ENCODE results near the gene ARL5A. TPM values are rescaled to one million over a fixed set of nuclear protein-coding genes. Genes with fewer than 3 reads are reported as not detected.
A peak's percentile ranks its signal among the peaks of the same experiment; 100 is the strongest.

The ARL5A gene
- total and polyA plus RNA-seq, 9 of the 15 experiments (the other 6 are each of a cell fraction or from before 2014, with no cell fraction given): 16.3 to 117 (median 88.4) TPM

GRCh38 chr2:151782378-151783132 is 45.7 kb downstream of the ARL5A start (continued):
- TF ChIP-seq GMEB1 (CRISPR knock-in tag; IDR thresholded peaks at IDR 0.05) (0 out of 2 replicates have a peak, but pooled peaks have one; percentile 8), WHSC1 (IDR thresholded peaks at IDR 0.05; ENCODE audit: low read length) (no peak), GATAD2A (IDR thresholded peaks at IDR 0.05) (no peak), NFE2 (IDR thresholded peaks at IDR 0.05; ENCODE audit: low read depth) (peak; percentile 47), ZNF57 (CRISPR knock-in tag; IDR thresholded peaks at IDR 0.05) (no peak), NBN (IDR thresholded peaks at IDR 0.05; ENCODE audit: low read depth) (peak; percentile 74; the same call in 1 of the 2 replicates), CAMTA2 (CRISPR knock-in tag; conservative IDR thresholded peaks at IDR 0.05) (no peak), PRMT5 (CRISPR knock-in tag; IDR thresholded peaks at IDR 0.05) (no peak), ZNF589 (CRISPR knock-in tag; IDR thresholded peaks at IDR 0.05; ENCODE audit: low read depth) (peak; percentile 89), POLR2AphosphoS5 (IDR thresholded peaks at IDR 0.05; ENCODE audit: control insufficient read depth, insufficient read depth, low read depth, low read length) (peak; percentile 94), CBFB (CRISPR knock-in tag; IDR thresholded peaks at IDR 0.05) (peak; percentile 96), FOSL1 (tag; conservative IDR thresholded peaks at IDR 0.05) (peak; percentile 62), ZC3H4 (CRISPR knock-in tag; IDR thresholded peaks at IDR 0.05; ENCODE audit: borderline replicate concordance) (no peak), SMARCC2 (IDR thresholded peaks at IDR 0.05; ENCODE audit: low read depth) (peak; percentile 74), LCOR (CRISPR knock-in tag; IDR thresholded peaks at IDR 0.05) (peak; percentile 100), PTTG1 (tag; IDR thresholded peaks at IDR 0.05; ENCODE audit: low read depth) (peak; percentile 74), FOXP1 (CRISPR knock-in tag; IDR thresholded peaks at IDR 0.05) (no peak), YY1 (IDR thresholded peaks at IDR 0.05; ENCODE audit: borderline replicate concordance in 1 of 3, control insufficient read depth in 1 of 3, extremely low read depth in 1 of 3, insufficient read depth in 3 of 3, insufficient read length in 1 of 3, insufficient replicate concordance in 2 of 3, low read depth in 1 of 3, low read length in 2 of 3) (peak in 1 of 3 experiments; percentile 67), AFF4 (CRISPR knock-in tag; IDR thresholded peaks at IDR 0.05) (peak; percentile 79; the same call in 1 of the 2 replicates), SMC3 (conservative IDR thresholded peaks at IDR 0.05; ENCODE audit: insufficient read depth, low read depth, low read length) (0 out of 2 replicates have a peak, but pooled peaks have one; percentile 3), ZNF586 (CRISPR knock-in tag; conservative IDR thresholded peaks at IDR 0.05) (0 out of 2 replicates have a peak, but pooled peaks have one; percentile 81)
- TF ChIP-seq, protein P1, sequence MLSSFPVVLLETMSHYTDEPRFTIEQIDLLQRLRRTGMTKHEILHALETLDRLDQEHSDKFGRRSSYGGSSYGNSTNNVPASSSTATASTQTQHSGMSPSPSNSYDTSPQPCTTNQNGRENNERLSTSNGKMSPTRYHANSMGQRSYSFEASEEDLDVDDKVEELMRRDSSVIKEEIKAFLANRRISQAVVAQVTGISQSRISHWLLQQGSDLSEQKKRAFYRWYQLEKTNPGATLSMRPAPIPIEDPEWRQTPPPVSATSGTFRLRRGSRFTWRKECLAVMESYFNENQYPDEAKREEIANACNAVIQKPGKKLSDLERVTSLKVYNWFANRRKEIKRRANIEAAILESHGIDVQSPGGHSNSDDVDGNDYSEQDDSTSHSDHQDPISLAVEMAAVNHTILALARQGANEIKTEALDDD (IDR thresholded peaks at IDR 0.05): peak; percentile 54; the same call in 1 of the 2 replicates

Data from K562 (cell line).